Thoracic aorta (tissue), 2 donors: ENCODE measurements around the gene SPAG16. TPM values are rescaled to one million over a fixed set of nuclear protein-coding genes. Genes with fewer than 3 reads are reported as not detected.

Experiments used
- ATAC-seq: fragments of 150-250 bp; one replicate; pipeline ENCODE4 v1.8.0; 2017; ENCODE audit warnings: low read depth; ENCODE audit not compliant: insufficient number of reproducible peaks, low FRiP score
- DNase-seq: peaks from one replicate; pipeline ENCODE4 v3.0.0-alpha.2; 2020; ENCODE audit warnings: low spot score
- H3K27ac ChIP-seq, 2 donors: fragments of 200-600 bp; sonication (generic); 1 replicate in 1 of 2; 2 replicates in 1 of 2; pipeline ENCODE4 v1.5.1; 2016; ENCODE audit warnings: mild to moderate bottlenecking in 2 of 2, moderate library complexity in 2 of 2
- H3K27me3 ChIP-seq: fragments of 200-600 bp; sonication (generic); replicated peaks from 2 replicates; pipeline ENCODE4 v1.6.0; 2016; ENCODE audit warnings: mild to moderate bottlenecking; ENCODE audit not compliant: insufficient read depth
- H3K36me3 ChIP-seq: fragments of 200-600 bp; sonication (generic); one replicate; pipeline ENCODE4 v1.5.1; 2016
- H3K4me1 ChIP-seq, 2 donors: fragments of 200-600 bp; sonication (generic); 1 replicate in 1 of 2; 2 replicates in 1 of 2; pipeline versions ENCODE4 v1.5.1 to v1.6.0; 2016; ENCODE audit warnings: low read depth in 2 of 2, mild to moderate bottlenecking in 1 of 2; ENCODE audit not compliant: control insufficient read depth in 1 of 2
- H3K4me3 ChIP-seq: fragments of 200-600 bp; sonication (generic); 2 replicates; pipeline ENCODE4 v1.5.1; 2016; ENCODE audit warnings: mild to moderate bottlenecking
- H3K9me3 ChIP-seq: fragments of 200-600 bp; sonication (generic); 2 replicates; pipeline ENCODE4 v1.5.1; 2016
- total RNA-seq, 2 donors: library from RNA; depleted of rRNA; stranded (reverse); fragments of >200 nt; gene quantifications; one replicate each; pipeline versions ENCODE4 v1.1.0 to v1.2.3, GENCODE V29; 2016
- TF ChIP-seq, protein P1 (sequence below): fragments of 200-600 bp; sonication (generic); IDR thresholded peaks from one replicate; pipeline ENCODE4 v1.5.1; 2019; ENCODE audit warnings: antibody characterized with exemption

SPAG16 gene
- total RNA-seq, 2 donors from 2014 or later = 7.4 to 26.3 TPM

DNA sequence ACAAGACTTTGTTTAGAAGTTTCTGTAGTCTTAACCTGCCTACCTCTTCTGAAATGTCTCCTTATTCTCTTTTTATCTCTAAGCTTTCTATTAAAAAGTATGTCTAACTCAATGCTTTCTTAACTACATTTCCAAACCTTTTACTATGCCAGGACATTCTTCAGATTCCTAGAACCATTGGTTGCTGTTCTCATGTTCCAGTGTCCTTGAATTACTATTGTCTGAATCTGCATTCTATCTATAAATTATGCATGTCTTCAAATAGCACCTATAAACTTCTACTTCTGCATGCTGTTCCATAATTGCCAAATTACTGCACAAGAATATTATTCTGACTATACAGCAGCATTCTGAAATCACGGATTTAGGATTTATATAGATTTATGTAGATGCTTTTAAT is 960.6 kb downstream of the SPAG16 start:
- Histone ChIP-seq H3K27me3 (no peaks in the 10 kb centered on the region), H3K9me3 (no peaks in the 10 kb centered on the region), H3K4me1 (no peaks in the 10 kb centered on the region), H3K27ac (no peak overlapping the region), H3K4me3 (no peak overlapping the region), H3K36me3 (no peaks in the 10 kb centered on the region)
- TF ChIP-seq, protein P1, sequence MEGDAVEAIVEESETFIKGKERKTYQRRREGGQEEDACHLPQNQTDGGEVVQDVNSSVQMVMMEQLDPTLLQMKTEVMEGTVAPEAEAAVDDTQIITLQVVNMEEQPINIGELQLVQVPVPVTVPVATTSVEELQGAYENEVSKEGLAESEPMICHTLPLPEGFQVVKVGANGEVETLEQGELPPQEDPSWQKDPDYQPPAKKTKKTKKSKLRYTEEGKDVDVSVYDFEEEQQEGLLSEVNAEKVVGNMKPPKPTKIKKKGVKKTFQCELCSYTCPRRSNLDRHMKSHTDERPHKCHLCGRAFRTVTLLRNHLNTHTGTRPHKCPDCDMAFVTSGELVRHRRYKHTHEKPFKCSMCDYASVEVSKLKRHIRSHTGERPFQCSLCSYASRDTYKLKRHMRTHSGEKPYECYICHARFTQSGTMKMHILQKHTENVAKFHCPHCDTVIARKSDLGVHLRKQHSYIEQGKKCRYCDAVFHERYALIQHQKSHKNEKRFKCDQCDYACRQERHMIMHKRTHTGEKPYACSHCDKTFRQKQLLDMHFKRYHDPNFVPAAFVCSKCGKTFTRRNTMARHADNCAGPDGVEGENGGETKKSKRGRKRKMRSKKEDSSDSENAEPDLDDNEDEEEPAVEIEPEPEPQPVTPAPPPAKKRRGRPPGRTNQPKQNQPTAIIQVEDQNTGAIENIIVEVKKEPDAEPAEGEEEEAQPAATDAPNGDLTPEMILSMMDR = no peak
- no peak for ATAC-seq
- no peak for DNase-seq

DNA sequence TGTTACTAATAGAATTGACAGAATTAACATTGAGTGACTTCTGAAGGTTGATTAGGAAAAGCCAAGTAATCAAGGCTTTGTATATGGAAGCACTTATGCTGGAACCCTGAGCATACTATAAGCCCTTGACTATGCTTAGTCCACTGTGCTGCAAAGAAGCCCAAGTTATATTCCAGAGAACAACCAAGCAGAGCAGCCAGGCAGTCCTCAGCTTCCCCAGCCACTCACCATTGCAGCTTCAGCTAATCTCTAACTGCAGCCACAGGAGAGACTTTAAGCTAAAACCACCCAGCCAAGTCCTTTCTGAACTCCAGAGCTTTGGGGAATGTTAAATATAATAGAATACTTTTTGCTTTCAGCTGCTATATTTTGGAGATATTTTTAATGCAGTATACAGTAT is 962.2 kb downstream of the SPAG16 start:
- H3K9me3 ChIP-seq = no peaks in the 10 kb centered on the region
- no peaks in the 10 kb centered on the region for H3K4me1 ChIP-seq
- TF ChIP-seq, protein P1 = no peak
- no peak for ATAC-seq
- no peak overlapping the region for H3K4me3 ChIP-seq
- no peak overlapping the region for H3K27ac ChIP-seq
- DNase-seq = no peak
- H3K27me3 ChIP-seq = no peaks in the 10 kb centered on the region
- H3K36me3 ChIP-seq = no peaks in the 10 kb centered on the region

DNA sequence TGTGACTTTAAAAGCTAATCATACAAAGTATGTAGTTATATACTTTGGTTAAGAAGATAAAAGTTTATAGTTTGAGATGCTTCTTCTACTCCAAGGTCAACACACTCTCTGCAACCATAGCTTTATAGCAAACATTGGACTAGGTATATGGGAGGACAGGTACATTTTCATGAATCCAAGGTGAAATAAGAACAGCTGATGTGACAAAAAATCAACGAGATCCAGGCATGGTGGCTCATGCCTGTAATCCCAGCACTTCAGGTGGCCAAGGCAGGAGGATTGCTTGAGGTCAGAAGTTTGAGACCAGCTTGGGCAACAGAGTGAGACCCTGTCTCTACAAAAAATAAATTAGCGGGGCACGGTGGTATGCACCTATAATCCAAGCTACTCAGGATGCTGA is 963.3 kb downstream of the SPAG16 start:
- DNase-seq = no peak
- Histone ChIP-seq H3K4me1 (no peaks in the 10 kb centered on the region), H3K9me3 (no peaks in the 10 kb centered on the region), H3K27me3 (no peaks in the 10 kb centered on the region), H3K27ac (no peak overlapping the region), H3K4me3 (no peak overlapping the region), H3K36me3 (no peaks in the 10 kb centered on the region)
- TF ChIP-seq, protein P1 = no peak
- no peak for ATAC-seq

DNA sequence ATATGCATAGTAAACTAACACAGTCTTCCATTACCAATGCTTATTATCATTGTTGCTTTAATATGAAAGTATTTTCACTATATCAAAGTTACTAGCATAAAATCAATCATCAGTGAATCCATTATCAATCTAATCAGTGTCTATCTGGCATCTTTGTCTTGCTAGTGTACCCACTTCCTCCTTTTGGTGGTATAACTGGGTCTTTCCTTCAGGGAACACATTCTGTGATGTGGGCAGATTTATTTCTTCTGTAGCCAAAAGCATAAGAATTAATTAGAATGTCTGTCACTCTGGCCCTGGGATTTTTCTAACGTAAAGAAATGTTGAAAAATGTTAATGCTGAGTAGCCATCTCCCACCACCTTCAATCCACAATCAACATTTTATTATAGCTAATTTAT is 970.8 kb downstream of the SPAG16 start:
- ATAC-seq = no peak
- Histone ChIP-seq H3K27me3 (no peaks in the 10 kb centered on the region), H3K4me3 (no peak overlapping the region)

DNA sequence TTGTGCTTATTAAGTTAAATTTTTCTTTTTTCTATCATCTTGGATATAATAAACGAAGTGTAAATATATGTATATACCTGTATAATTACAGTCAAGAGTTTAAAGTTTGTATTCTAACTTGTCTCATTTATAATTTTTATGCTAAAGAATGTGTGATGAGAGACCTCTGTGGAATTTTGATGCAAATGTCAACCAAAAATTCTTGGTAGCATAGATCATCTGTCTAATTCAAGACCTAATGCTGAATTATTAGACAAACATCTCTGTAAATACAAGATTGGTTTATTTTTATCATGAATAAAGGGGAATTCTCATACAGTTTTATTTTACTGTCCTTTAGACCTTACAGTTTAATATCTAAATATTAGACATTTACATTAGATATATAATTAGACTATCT is 977.4 kb downstream of the SPAG16 start:
- TF ChIP-seq, protein P1 = no peak
- DNase-seq = no peak
- Histone ChIP-seq H3K36me3 (no peaks in the 10 kb centered on the region), H3K9me3 (no peaks in the 10 kb centered on the region), H3K27ac (no peak overlapping the region), H3K4me1 (no peaks in the 10 kb centered on the region), H3K4me3 (no peak overlapping the region), H3K27me3 (no peaks in the 10 kb centered on the region)
- ATAC-seq = no peak

More for the DNA sequence above, 970.8 kb downstream of the SPAG16 start:
- no peak for DNase-seq
- H3K4me1 ChIP-seq = no peaks in the 10 kb centered on the region
- no peak overlapping the region for H3K27ac ChIP-seq
- H3K9me3 ChIP-seq = no peaks in the 10 kb centered on the region
- TF ChIP-seq, protein P1 = no peak
- no peaks in the 10 kb centered on the region for H3K36me3 ChIP-seq
